Activated CD8-positive, alpha-beta memory T cell treated with anti-CD3 and anti-CD28 coated beads, Interleukin-2, amount 50 U/mL, for 48 hours (primary cell): ENCODE results near the gene SMG1.
"Not testable (repeated sequence)": the region's sequence is repeated elsewhere in the genome, so short reads cannot be mapped to it uniquely, and the experiment has no call there.

Experiments
- DNase-seq: peaks from one replicate; pipeline ENCODE4 v3.0.0-alpha.2; 2020

SMG1 gene

DNA sequence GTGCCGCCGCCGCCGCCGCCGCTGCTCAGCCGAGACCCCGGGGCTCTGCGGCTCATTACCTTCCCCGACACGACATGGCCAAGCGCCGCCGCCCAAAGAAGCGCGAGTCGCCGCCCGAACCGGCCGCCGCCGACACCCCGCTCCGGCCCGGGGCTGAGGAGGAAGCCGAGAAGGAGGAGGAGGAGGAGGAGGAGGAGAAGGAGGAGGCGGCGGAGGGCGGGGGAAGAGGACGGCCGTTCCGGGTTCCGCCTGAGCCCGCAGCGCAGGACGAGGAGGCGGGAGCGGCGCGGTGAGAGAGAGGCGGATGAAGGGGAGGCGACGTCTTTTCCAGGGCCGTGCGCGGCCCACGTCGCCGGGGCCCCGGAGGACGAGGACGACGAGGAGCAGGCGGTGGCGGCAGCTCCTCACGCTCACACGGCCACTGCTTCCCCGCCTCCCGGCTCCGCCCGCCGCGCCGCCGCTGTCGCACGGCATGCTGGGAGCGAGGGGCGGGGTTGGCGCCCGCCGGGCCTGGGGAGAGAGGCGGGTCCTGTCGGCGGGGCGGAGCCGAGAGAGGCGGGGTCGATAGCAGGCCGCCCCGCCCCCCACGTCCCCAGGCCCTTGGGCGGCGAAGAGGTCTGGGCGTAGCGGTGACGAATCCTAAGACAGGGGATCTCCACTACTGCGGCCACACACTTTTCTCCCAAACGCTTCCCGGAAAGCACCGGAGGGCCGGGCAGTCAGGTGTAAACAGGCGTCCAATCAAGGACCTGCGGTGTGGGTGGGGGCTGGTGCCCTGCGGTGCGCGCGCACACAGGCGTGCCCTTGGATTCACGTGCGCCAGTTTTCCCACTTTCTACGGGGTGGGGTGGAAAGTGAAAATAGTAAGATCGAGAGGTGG, at the start of gene SMG1:
Gene SMG1, minus strand, starts transcription at position 423 of the 880 bp plus-strand sequence. Its CDS starts 367 bp downstream, at position 56.
- DNase-seq: peak; percentile 97

DNA sequence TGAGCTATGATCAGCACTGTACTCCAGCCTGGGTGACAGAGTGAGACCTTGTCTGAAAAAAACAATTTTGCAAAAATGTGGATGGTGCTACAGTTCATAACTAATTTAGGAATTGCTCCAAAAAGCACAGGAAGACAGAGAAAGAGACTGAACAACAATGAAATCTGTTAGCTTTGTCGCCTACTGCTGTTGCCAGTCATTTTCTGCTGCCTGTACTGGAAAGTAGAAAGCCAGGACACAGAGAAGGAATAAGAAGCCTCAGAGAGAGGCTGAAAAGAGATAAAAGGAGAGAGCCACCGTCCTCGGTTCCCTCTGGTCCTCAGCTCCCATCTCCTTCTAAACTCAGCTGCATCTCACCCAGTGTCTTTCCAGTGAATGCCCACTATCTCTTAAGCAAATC, 48.9 kb upstream of the SMG1 start:
- DNase-seq: no peak

DNA sequence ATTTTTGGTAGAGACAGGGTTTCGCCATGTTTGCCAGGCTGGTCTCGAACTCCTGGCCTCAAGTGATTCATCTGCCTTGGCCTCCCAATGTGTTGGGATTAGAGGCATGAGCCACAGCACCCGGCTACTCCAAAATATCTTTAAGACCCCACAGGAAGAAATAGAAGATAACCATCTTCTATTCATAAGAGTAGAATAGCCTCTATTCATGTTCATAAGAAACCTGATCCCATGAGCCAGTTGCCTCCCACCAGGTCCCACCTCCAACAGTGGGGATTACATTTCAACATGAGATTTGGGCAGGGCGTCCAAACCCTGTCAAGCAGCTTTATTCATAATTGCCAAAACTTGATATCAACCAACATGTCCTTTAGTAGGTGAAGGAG, 43.6 kb upstream of the SMG1 start:
- DNase-seq: no peak

DNA sequence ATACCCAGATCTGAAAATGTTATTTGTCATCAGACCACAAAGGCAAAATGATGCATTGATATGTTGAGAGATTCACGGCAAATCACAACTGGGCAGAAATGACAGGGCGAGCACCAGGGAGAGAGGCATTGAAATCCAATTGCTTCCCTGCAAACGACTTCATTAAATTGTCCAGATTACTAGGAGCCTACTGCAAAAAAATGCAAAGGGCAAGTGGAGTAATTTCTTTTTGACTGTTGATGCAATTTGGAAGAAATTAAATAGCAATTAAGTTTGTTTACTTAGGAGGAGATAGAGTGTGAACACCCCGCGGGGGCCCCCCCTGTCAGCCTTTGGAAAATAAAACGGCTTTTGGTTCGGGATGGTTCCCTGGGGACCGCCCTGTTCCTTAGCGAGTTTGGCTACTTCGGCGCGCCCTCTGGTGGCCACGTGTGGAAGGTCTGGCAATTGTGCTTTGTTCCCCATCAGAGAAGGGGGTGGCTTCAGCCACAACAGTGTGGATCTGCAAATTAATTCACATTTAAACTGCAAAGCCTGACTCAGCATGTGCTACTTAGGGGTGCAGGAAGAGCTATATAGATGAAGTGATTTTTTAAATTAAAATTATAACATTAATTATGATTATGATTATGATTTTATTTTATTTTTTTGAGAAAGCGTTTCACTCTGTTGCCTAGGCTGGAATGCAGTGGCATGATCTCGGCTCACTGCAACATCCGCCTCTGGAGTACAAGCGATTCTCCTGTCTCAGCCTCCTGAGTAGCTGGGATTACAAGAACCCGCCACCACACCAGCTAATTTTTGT, 43.0 kb upstream of the SMG1 start:
- peak; percentile 93 for DNase-seq

DNA sequence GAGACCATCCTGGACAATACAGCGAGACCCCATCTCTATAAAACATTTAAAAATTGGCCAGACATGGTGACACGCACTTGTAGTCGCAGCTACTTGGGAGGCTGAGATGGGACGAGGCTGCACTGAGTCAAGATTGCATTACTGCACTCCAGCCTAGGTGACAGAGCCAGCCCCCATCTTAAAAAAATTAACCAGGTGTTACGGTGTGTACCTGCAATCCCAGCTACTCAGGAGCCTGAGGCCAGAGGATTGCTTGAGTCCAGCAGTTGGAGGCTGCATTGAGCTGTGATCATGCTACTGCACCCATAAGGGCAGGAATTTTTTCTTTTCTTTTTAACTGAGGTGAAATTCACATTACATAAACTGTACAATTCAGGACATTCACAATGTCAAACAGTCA, 40.6 kb upstream of the SMG1 start:
- DNase-seq: no peak

DNA sequence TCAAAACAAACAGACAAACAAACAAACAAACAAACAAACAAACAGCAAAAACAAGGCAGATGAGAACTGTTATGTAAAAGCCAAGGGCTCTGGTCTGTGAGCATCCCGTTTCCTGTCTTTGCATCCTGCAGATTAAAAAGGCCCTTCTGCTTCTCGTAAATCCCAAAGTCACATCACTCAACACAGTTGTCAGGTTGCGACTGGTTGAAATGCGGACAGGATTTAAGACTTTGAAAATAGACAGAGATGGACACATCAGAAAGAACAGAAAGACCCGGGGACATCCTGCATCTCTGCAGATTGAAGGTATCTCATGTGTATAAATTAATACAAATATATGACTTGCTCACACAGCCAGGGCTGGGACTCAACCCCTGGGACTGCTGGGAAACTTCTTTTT, 39.3 kb upstream of the SMG1 start:
- DNase-seq: no peak

DNA sequence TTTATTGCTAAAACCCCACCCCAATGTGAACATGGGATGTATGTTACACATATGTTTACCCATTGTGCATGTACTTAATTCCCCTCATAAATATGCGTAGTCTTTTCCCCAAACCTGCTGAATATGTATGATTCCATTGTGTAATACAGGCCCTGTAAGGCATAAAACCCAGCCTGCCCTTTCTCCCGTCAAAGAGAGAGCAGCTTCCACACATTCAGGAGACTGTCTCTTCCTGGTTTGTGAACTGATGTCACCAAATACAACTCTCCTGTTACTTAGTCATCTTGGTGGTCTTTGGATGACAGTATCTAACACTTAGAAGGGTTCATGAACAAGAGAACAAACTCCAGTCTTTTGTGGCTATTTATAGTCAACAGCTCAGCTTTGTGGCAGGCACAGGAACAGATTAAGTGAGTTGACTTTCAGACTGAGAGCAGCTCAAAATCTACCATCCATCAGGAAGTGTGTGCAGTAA, 32.9 kb upstream of the SMG1 start:
- no peak for DNase-seq

DNA sequence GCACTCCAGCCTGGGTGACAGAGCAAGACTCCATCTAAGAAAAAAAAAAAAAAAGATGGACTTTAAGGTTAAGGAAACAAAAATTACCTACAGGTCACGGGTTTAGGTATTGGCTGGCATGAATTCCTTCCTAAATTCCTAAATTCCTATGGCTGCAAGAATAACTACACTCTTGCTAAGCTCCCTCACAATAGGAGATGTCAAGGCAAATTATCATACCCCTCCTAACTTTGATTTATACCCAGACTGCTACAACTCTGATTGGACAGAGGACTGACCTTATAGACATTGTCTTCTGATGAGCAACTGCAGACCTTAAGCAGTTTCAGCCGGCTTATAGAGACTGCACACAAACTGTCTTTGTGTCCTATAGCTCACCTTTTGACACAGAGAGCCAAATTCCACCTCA, 32.4 kb upstream of the SMG1 start:
- DNase-seq: no peak

DNA sequence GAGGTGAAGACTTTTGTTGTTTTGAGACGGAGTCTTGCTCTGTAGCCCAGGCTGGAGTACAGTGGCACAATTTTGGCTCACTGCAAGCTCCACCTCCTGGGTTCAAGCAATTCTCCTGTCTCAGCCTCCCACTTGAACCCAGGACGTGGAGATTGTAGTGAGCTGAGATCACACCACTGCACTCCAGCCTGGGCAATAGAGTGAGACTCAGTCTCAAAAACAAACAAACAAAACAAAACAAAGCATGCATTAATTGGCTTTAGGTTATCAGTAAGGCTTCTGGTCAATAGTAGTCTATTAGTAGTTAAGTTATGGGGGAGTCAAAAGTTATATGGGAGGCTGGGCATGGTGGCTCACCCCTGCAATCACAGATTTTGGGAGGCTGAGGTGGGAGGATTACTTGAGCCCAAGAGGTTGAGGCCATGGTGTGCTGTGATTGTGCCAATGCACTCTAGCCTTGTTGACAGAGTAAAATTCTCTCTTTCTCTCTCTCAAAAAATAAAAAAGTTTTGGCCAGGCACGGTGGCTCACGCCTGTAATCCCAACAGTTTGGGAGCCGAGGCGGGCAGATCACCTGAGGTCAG, 30.5 kb upstream of the SMG1 start:
- not testable (repeated sequence) for DNase-seq

DNA sequence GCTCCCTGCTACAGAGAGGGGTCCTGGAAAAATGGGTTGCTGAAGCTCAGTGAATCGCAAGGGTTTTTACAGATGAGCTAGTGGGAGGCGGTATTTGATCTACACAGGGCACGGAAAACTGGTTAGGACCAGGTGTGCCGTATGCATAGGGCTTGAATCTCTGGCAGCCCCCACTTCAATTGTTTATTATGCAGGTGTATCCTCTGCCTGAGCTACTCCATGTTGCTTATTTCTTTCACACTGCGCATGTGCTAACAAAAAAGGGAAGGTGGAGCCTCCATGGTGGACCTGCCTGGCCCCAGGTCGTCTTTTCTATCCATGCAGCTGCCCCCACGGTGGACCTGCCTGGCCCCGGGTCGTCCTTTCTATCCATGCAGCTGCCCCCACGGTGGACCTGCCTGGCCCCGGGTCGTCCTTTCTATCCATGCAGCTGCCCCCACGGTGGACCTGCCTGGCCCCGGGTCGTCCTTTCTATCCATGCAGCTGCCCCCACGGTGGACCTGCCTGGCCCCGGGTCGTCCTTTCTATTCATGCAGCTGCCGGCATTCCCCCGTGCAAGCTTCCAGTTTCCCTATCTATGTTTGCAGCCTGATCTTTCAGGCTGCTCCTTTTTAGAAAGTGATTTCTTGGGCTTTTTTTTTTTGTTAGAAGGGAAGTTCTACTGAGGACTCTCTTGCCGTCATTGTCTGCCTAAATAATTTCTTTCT, 29.8 kb upstream of the SMG1 start:
- not testable (repeated sequence) for DNase-seq

DNA sequence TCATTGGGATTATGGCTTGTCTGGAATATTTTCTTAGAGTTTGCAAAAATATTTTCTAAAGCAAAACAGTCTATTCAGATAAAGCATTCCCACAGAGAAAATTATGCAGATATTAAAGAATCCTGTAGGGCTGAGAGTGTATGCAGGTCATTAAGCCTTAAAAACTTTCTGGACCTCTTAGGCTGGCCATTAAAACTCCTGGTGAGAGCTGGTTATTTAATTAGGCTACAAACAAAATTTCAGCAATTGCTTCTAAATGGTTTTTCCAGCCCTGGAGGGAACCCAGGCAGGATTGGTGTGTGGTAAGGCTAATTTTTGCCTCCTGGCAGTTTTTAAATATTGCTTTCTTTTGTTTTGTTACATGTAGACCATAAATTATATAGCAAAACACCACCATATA, 27.3 kb upstream of the SMG1 start:
- DNase-seq: no peak

DNA sequence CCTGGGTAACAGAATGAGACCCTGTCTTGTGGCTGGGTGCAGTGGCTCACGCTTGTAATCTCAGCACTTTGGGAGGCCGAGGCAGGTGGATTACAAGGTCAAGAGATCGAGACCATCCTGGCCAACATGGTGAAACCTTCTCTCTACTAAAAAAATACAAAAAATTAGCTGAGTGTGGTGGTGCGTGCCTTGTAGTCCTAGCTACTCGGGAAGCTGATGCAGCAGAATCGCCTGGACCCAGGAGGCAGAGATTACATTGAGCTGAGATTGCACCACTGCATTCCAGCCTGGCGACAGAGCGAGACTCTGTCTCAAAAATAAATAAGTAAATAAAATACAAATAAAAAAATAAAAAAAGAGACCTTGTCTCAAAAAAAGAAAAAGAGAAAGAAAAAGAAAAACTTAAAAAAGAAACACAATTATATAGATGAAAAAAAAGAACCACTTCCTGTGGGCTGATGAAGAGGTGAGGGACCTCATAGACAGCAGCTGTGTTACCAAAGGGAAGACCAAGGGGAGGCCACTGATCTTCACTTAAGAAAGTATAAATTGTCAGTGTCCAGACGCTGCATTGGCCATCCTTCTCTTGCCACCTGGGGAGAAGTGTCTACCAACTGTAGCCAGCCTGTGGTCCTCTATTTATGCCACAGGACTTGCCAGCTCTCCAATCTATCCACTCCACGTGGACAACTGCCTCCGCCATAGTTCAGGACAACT, 24.4 kb upstream of the SMG1 start:
- no peak for DNase-seq

DNA sequence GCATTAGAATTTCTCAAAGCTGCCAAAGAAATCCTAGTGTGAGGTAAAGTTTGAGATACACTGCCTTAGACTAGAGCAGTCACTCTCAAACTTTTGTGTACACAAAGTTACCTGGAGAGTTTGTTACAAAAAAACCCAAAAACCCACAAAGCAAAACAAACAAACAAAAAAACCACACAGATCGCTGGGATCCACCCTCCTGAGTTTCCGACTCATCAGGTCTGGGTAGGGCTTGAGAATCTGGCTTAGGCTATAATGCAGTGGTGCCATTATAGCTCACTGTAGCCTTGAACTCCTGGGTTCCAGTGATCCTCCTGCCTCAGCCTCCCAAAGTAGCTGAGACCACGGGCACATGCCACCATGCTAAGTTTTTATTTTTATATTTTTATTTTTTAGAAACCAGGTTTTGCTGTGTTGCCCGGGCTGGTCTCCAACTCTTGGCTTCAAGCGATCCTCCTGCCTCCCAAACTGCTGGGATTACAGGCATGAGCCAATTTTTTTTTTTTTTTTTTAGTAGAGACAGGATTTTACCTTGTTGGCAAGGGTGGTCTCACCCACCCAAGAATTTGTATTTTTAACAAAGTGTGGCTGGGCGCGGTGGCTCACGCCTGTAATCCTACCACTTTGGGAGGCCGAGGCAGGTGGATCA, 22.3 kb upstream of the SMG1 start:
- no peak for DNase-seq

DNA sequence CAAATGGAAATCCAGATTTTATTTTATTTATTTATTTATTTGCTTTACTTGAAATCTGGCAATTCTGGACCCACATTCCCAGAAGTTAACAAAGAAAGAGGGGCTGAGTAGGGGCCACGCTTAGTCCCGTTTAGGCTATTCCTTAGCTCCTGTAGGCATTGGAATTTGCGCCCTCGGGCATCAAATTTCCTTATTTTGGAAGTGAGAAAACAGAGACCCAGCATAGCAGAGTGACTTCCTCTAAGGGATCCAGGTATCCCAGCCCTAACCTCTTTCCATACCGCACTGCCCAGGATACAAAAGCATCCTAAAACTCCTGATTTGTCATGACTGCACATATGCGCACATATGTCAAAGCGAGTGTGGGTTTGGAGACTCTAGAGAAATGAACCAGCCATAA, 19.0 kb upstream of the SMG1 start:
- DNase-seq: no peak

DNA sequence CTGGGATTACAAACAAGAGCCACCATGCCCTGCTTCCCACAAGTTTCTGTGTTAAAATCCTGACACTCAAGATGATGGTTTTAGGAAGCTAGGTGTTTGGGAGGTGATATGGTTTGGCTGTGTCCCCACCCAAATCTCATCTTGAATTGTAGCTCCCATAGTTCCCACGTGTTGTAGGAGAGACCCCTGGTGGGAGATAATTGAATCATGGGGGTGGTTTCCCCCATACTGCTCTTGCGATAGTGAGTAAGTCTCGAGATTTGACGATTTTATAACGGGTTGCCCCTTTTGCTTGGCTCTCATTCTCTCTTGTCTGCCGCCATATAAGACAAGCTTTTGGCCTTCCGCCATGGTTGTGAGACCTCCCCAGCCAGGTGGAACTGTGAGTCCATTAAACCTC, 17.2 kb upstream of the SMG1 start:
- DNase-seq: no peak

DNA sequence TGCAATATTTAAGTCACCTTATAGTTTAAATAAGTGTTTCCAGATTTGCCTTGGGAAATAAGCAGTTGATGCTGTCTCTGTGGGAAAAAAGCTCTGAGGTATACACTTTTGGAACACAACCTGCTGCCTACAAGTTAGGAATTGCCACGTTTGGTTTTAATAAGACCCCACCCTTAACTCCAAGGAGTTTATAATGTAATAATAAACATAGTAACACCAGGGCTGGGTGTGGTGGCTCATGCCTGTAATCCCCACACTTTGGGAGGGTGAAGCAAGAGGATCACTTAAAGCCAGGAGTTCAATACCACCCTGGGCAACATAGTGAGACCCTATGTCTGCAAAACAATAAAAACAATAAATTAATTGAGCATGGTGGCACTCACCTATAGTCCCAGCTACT, 15.9 kb upstream of the SMG1 start:
- DNase-seq: no peak

DNA sequence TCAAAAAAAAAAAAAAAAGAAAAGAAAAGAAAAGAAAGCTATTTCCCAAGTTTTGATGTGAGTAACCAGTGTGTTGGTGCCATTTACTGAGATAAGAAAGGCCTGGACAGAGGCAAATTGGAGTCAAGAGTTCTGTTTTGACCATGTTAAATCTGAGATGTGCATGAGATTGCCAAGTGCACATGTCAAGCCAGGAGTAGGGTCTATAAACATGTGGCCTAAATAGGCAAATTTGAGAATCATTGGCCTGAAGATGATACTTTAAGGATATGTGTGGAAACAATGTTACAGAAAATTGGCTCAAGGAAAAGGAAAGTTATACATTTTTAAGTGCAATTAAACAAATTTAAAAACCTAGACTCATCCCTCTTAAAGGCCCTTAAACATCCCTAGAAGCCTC, 15.3 kb upstream of the SMG1 start:
- no peak for DNase-seq

DNA sequence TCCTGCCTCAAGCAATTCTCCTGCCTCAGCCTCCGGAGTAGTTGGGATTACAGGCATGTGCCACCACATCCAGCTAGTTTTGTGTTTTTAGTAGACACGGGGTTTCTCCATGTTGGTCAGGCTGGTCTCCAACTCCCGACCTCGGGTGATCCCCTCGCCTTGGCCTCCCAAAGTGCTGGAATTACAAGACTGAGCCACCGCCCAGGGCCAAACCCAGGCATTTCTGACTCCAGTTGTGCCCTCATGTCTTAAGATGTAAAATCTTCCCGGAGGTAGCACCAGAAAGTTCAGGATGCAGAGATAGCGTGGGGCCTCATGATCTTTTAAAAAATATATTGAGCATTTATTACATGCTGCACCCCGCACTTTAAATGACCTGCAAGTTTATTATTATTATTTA, 12.8 kb upstream of the SMG1 start:
- no peak for DNase-seq

DNA sequence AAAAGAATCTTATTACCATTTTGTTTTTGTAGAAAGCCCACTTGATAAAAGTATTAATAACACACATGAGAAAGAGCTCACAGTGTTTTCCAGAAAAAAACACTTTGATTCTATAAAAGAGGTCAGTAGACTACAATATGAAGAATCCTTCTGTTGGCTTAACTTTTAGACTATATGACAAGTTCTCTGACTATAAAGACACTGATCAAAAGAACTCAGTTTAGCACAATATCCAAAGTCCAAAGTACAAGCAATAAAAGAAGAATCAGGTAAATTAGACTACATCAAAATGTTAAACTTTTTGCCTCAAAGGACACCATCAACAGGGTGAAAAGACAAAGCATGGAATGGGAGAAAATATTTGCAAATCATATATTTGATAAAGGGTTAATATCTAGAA, 11.2 kb upstream of the SMG1 start:
- DNase-seq: no peak

DNA sequence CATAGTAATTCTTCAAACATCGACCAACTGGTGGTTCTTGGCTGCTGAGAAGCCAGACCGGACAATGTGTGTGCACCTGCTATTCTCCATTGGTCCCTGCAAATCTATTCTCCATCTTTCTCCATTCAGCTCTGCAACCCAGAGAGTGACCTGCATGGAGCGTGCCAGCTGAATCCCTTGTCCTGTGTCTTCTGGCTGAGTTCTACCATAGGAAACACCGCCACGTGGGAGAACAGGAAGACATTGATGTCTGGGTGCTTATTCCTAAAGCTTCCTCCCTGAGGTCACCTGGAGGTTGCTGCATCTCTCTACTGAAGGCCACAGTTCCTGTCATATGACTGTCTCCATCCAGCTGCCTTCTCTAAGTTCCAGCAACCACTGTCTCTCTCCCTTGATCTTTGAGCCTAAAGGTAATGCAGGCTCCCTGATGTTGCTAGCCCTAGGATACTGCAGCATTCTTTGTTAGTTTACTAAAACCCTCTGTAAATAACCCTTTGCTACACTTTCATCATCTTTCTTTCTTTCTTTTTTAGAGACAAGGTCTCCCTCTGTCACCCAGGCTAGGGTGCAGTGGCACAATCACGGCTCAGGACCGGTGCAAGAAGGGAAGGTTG, 10.6 kb upstream of the SMG1 start:
- DNase-seq: peak; percentile 29

DNA sequence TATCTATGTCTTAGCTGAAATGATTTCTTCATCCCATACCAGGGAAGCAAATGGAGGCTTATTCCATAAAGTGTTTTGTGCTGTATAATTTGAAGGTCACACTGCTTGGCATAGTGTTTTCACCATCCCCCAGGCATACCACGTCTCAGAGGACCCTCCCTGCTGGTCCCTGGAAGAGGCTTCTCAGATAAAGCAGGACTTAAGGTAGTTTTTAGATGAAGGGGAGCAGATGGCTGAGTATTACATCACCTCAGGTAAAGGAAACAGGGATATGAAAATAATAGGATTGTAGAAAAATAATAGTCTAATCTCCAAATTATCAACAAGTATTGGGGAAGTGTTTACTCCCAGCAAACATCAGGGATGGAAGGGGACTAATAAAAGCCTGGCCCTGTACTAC, 7.3 kb upstream of the SMG1 start:
- DNase-seq: no peak
